Activated B cell treated with CpG ODN at 0.5 μM for 24 hours (primary cell): ENCODE data around the gene DLGAP3. TPM values are rescaled to one million over a fixed set of nuclear protein-coding genes. Genes with fewer than 3 reads are reported as not detected.

ENCODE experiments used
- ATAC-seq: fragments of 200-7000 bp; cut with Tn5 transposase; one replicate; pipeline ENCODE4 v1.10.0; 2021; ENCODE audit warnings: low read depth, mild to moderate bottlenecking, moderate library complexity
- CTCF ChIA-PET: fragments of 350-600 bp; sonication (Branson Sonifier 250); formaldehyde crosslinking; loops from one replicate; lab custom pipeline; 2021; ENCODE audit warnings: antibody characterized with exemption; lab: Charles Lee
- POLR2A ChIA-PET: fragments of 350-600 bp; sonication (Branson Sonifier 250); formaldehyde crosslinking; loops from one replicate; lab custom pipeline; 2021; ENCODE audit warnings: antibody characterized with exemption; lab: Charles Lee
- DNase-seq: peaks from one replicate; pipeline ENCODE4 v3.0.0; 2022
- H3K27ac Mint-ChIP-seq: one replicate; pipeline ENCODE4 v1.8.0; 2020; ENCODE audit warnings: mixed read lengths
- H3K27me3 Mint-ChIP-seq: one replicate; pipeline ENCODE4 v1.8.0; 2021; ENCODE audit warnings: mixed read lengths
- H3K36me3 Mint-ChIP-seq: one replicate; pipeline ENCODE4 v1.8.0; 2021; ENCODE audit warnings: low read depth, mixed read lengths
- H3K4me1 Mint-ChIP-seq: one replicate; pipeline ENCODE4 v1.8.0; 2021; ENCODE audit warnings: mixed read lengths
- H3K4me3 Mint-ChIP-seq: one replicate; pipeline ENCODE4 v1.8.0; 2020; ENCODE audit warnings: mild to moderate bottlenecking, mixed read lengths
- H3K9me3 Mint-ChIP-seq: one replicate; pipeline ENCODE4 v1.8.0; 2020; ENCODE audit warnings: mixed read lengths
- intact Hi-C: fragments of 100-400 bp; cut with micrococcal nuclease; formaldehyde crosslinking; loops from one replicate; pipeline ENCODE4 v1.15.1; 2024
- total RNA-seq: library from RNA; stranded (reverse); gene quantifications from 2 replicates; pipeline ENCODE4 v1.2.3, GENCODE V29; 2022
- TF ChIP-seq, protein P1 (sequence below): fragments of 200-600 bp; IDR thresholded peaks from one replicate; pipeline ENCODE4 v1.8.0; 2022; ENCODE audit warnings: antibody characterized with exemption, mild to moderate bottlenecking

DLGAP3 gene
- total RNA-seq, 1 donor from 2014 or later: 6.0 TPM

DNA sequence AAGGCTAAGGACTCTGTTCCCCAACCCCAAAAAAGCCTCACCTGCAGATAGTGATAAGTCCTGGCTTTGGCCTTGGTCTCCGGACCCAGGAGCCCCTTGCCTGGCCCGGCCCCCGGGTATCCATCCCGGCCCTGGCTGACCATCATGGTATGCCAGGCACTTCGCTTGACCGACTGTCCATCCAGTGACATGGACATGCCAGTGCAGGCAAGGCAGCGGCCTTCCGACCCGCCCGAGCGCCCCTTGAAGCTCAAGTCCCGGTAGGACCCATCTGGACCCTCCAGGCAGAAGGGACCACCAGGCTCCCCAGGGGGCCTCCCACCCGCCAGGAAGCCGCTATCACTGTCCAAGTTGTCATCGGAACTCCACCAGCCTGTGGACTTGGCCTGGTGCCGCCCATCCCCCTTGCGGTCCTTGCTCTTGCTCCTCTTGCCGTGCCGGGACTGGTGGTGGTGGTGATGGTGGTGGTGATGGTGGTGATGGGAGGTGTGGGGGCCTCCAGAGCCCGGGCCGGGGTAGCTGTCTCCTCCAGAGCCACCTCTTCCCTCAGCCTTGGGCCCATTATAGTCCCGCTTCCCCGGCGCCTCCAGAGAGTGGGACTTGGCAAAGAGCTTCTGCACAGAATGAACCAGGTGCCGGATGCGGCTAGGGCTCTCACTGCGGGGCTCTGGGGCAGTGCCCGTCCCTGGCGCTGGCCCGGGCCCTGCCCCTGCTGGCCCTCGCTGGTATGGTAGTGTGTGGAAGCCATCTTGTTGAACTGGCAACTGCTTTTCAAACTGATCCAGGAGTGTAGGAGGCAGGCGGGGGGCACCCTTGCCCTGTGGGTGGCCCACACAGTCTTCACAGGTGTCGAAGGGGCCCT lies 25.0 kb downstream of the DLGAP3 start:
- ChIA-PET POLR2A (no interaction called here), CTCF (no interaction called here)
- no peak for ATAC-seq
- H3K27me3 Mint-ChIP-seq: peaks cover 7% of the 10 kb centered on the region
- no peak overlapping the region for H3K4me3 Mint-ChIP-seq
- H3K4me1 Mint-ChIP-seq: no peaks in the 10 kb centered on the region
- no peaks in the 10 kb centered on the region for H3K36me3 Mint-ChIP-seq
- H3K9me3 Mint-ChIP-seq: no peaks in the 10 kb centered on the region
- no peak for DNase-seq
- TF ChIP-seq, protein P1, sequence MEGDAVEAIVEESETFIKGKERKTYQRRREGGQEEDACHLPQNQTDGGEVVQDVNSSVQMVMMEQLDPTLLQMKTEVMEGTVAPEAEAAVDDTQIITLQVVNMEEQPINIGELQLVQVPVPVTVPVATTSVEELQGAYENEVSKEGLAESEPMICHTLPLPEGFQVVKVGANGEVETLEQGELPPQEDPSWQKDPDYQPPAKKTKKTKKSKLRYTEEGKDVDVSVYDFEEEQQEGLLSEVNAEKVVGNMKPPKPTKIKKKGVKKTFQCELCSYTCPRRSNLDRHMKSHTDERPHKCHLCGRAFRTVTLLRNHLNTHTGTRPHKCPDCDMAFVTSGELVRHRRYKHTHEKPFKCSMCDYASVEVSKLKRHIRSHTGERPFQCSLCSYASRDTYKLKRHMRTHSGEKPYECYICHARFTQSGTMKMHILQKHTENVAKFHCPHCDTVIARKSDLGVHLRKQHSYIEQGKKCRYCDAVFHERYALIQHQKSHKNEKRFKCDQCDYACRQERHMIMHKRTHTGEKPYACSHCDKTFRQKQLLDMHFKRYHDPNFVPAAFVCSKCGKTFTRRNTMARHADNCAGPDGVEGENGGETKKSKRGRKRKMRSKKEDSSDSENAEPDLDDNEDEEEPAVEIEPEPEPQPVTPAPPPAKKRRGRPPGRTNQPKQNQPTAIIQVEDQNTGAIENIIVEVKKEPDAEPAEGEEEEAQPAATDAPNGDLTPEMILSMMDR: no peak
- no peak overlapping the region for H3K27ac Mint-ChIP-seq
- intact Hi-C loops: no loop called here

DNA sequence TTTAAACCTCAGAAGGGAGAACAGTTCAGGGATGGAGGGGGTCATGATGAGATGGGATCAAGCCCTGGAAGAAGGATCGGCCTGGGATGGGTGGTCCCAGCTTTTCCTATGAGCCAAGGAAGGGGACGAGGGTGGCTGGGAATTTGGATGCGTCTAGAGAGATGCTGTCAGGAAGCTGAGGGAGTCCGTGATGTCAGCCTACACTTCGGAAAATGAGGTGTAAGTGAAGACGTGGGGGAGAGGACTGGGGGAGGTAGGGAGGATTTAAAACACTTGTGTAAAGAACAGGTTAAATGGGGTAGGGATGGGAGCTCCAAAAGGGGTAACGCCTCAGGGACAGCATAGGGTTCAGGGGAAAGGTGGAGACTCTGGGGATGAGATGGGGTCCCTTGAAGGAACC lies 27.5 kb downstream of the DLGAP3 start:
- TF ChIP-seq, protein P1: no peak
- no peak overlapping the region for H3K27ac Mint-ChIP-seq
- ATAC-seq: no peak
- H3K4me1 Mint-ChIP-seq: no peaks in the 10 kb centered on the region
- H3K4me3 Mint-ChIP-seq: no peak overlapping the region
- H3K9me3 Mint-ChIP-seq: no peaks in the 10 kb centered on the region
- DNase-seq: no peak
- H3K27me3 Mint-ChIP-seq: peaks cover 7% of the 10 kb centered on the region
- intact Hi-C loops: no loop called here
- no peaks in the 10 kb centered on the region for H3K36me3 Mint-ChIP-seq
- POLR2A ChIA-PET: interaction anchor here (0.7 to 1.1 kb wide), 2 partner anchors 18 to 107 kb away, joined by 3 read pairs; no protein-coding TSS in a partner anchor
- CTCF ChIA-PET: no interaction called here

DNA sequence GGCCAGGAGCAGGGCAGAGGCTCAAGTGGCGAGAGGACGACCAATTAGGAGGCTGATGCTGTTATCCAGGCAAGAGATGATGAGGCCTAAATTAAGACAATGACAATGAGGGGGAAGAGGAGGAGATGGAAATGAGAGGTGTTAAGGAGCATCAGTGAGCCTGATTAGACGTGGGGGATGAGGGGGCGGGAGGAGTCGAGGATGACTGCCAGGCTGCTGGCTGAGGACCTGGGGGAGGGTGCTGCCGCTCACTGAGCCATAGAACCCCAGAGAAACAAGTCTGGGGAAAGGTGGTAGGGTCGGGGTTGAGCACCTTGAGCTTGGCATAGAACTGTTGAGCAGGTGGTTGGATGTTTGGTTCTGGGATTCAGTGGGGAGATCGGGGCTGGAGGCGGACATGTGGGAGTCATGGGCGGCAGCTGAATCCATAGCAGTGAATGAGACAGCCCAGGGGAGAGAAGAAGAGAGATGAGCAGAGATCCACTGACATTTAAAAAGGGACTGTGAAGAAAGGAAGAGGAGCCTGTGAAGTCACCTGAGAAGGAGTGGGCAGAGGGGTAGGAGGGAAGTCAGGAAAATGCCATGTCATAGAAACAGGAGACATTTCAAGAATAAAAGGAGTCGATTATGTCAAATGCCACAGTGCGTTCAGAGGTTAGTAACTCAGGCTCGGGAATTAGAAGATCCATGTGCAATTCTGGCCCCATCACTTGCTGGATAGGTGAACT lies 28.5 kb downstream of the DLGAP3 start:
- H3K27me3 Mint-ChIP-seq: peaks cover 7% of the 10 kb centered on the region
- no peaks in the 10 kb centered on the region for H3K36me3 Mint-ChIP-seq
- ChIA-PET CTCF (no interaction called here), POLR2A (no interaction called here)
- TF ChIP-seq, protein P1: no peak
- no peaks in the 10 kb centered on the region for H3K4me1 Mint-ChIP-seq
- no peak for ATAC-seq
- no peak overlapping the region for H3K4me3 Mint-ChIP-seq
- H3K27ac Mint-ChIP-seq: no peak overlapping the region
- DNase-seq: no peak
- no peaks in the 10 kb centered on the region for H3K9me3 Mint-ChIP-seq
- intact Hi-C loops: no loop called here

DNA sequence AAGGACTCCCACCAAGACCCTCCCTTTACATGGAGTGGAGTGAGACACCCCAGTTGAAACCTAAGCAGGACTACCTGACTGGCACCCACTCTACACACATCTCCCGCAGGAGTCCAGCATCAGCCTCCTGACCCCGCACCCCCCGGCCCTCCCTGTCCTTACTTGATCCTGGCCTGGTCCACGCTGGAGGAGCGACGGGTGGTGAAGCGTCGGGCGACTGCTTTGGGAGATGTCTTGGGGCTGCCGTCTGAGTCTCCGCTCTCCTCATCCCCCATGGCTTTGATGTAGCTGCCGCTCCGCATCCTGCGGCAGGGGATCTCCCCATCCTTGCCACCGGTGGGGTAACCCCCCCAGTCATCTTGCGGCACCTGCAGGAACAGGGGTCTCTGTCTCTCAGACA lies 29.5 kb downstream of the DLGAP3 start:
- ATAC-seq (no peak), DNase-seq (no peak)
- Mint-ChIP-seq H3K4me3 (no peak overlapping the region), H3K36me3 (no peaks in the 10 kb centered on the region), H3K4me1 (no peaks in the 10 kb centered on the region), H3K27ac (no peak overlapping the region), H3K27me3 (peaks cover 7% of the 10 kb centered on the region), H3K9me3 (no peaks in the 10 kb centered on the region)
- CTCF ChIA-PET: no interaction called here
- TF ChIP-seq, protein P1: no peak
- POLR2A ChIA-PET: no interaction called here
- intact Hi-C loops: no loop called here

DNA sequence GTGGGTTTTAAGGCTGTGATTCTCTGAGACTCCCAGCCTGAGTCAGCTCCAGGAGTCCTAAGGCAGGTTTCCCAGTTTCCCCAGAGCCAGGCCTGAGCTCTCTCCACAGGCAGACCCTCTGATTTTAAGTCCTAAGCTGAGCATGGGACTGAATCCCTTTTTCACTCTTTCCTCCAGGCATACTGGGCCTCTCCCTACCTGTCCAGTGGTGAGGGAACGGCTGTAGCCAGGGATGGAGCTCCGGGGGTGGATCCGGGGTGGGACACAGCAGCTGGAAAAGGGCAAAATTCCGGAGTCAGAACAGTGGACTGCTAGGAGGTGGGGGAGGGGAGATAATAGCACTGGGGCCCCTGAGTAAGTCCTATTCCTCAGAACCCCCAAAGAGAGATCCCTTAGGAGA lies 30.0 kb downstream of the DLGAP3 start:
- ATAC-seq (no peak), DNase-seq (no peak)
- Mint-ChIP-seq H3K27me3 (peaks cover 7% of the 10 kb centered on the region), H3K4me1 (no peaks in the 10 kb centered on the region), H3K36me3 (no peaks in the 10 kb centered on the region), H3K4me3 (no peak overlapping the region), H3K27ac (no peak overlapping the region), H3K9me3 (no peaks in the 10 kb centered on the region)
- ChIA-PET POLR2A (no interaction called here), CTCF (no interaction called here)
- intact Hi-C loops: no loop called here
- TF ChIP-seq, protein P1: no peak
